ENCODE data around the gene KBTBD4.

Gene KBTBD4

DNA sequence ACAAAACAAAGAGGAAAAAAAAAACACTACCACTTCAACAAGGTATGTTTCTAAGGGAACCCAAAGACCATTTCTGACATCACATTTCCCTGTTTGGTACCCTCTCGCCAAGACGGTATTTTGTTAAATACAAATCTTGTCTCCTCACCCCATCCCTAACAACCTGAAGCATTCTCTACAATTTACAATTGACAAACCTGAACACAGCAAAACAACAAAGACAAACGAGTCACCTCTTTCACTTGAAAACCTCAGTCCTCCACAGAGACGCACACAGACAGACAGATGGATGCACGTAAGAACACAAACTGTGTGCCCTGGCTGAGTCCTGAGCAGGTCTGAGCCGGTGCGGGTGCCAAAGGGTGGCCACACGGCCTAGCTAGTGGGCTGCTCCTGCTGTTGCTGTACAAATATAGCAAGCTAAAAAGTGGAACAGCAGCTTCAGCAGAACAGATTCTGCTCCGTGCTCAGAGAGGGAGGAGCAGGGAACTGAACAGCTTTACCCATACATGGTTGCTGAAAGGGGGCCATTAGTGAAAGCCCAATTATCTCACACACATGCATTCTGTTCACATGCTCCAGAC, 54.4 kb downstream of the KBTBD4 start:
- no peak for DNase-seq (ENCODE audit: low read depth)

GRCh38 chr11:47523490-47524225, 55.1 kb downstream of the KBTBD4 start:
- DNase-seq (ENCODE audit: low read depth): no peak

Data from stimulated activated CD8-positive, alpha-beta memory T cell treated with anti-CD3 and anti-CD28 coated beads, Interleukin-12 subunit alpha, Interleukin-12 subunit beta, amount 100 ng/mL, for 4 hours (primary cell).